Measurements from ENCODE around the gene LIPC. TPM values are rescaled to one million over a fixed set of nuclear protein-coding genes. Genes with fewer than 3 reads are reported as not detected.

LIPC gene
- total RNA-seq, 5 donors from 2014 or later (not counting 1 experiment from before 2014, with no cell fraction given) = 0.89 to 2.1 (median 1.5) TPM

DNA sequence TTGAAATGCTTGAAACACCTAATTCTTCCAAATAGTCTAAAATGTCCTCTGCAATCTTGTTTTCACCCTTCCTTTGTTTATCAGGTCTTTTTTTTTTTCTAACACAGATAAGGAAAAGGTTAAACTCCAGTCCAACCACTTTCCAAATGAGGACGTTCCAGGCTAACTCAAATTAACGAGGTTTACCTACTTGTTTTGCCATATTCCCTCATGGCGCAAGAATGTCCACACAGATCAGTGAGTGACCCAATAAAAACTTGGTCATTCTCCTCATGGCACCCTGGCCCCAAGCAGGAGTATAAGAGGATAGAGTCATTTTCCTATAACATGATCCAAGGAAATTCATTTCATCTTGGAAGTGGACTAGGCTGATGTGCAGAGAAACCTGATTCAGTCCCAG lies 6.6 kb upstream of the LIPC start:
- POLR2A ChIA-PET = interaction anchor here in 1 of 2 donors (0.6 kb wide), 1 partner anchor 1244 kb away, joined by 3 read pairs; no protein-coding TSS in a partner anchor
- no peaks in the 10 kb centered on the region for H3K36me3 Mint-ChIP-seq
- WGBS (ENCODE audit: insufficient coverage) = no CpG with 5 or more reads among the region's 3 CpGs

DNA sequence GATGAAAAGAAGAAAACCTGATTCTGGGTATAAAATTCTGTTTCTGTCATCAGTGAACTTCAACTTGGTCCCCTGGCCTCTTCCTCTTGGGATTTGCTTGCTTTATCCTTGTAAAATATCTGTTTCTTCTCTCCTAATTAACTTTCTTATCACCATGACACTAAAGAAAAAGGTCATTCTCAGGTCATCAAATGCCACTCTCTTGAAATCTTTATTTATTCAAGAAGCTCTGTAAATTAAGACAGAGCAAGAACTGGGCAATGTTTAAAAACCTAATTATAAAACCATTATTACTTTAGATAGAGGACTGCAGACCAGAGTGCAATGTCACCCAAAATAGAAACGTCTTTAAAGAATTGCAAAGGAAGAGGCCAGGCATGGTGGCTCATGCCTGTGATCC lies 6.0 kb upstream of the LIPC start:
- H3K4me3 ChIP-seq (ENCODE audit: control insufficient read depth in 1 of 2, extremely low read depth in 1 of 2, low read length in 1 of 2) = no peak overlapping the region
- no peaks in the 10 kb centered on the region for H3K36me3 ChIP-seq (ENCODE audit: control insufficient read depth in 2 of 2, extremely low read depth in 1 of 2, insufficient read depth in 1 of 2, low read length in 1 of 2)
- peaks cover 0 to 2% of the 10 kb centered on the region in 2 donors for H3K27me3 Mint-ChIP-seq
- no peak overlapping the region for H3K4me3 Mint-ChIP-seq
- no peaks in the 10 kb centered on the region for H3K9me3 Mint-ChIP-seq
- H3K27me3 ChIP-seq (replicated peaks in 1 of 2; ENCODE audit: control insufficient read depth in 2 of 2, extremely low read depth in 1 of 2, insufficient read depth in 2 of 2, low read length in 1 of 2) = no peaks in the 10 kb centered on the region
- no peak overlapping the region for H3K27ac Mint-ChIP-seq
- peaks cover 0 to 1% (median 0%) of the 10 kb centered on the region in 3 donors for H3K4me1 Mint-ChIP-seq
- H3K27ac ChIP-seq (ENCODE audit: low read length) = no peak overlapping the region
- H3K4me1 ChIP-seq (ENCODE audit: control insufficient read depth in 1 of 2, extremely low read depth in 1 of 2, insufficient read depth in 2 of 2, low read length in 2 of 2) = no peaks in the 10 kb centered on the region
- DNase-seq (no peak), ATAC-seq (replicated peaks in 1 of 4) (no peak)
- no peaks in the 10 kb centered on the region for H3K9me3 ChIP-seq
- H3K36me3 Mint-ChIP-seq = no peaks in the 10 kb centered on the region
- whole genome bisulfite sequencing (ENCODE audit: insufficient coverage) = no CpG with 5 or more reads among the region's 1 CpG
- ChIA-PET POLR2A (interaction anchor here in 1 of 2 donors (0.6 kb wide), 1 partner anchor 1243 kb away, joined by 3 read pairs; no protein-coding TSS in a partner anchor), CTCF (no interaction called here)

More for the DNA sequence above, 6.6 kb upstream of the LIPC start:
- Mint-ChIP-seq H3K27me3 (peaks cover 0 to under 1% of the 10 kb centered on the region in 2 donors), H3K9me3 (no peaks in the 10 kb centered on the region), H3K27ac (no peak overlapping the region), H3K4me1 (peaks cover 0 to 1% (median 0%) of the 10 kb centered on the region in 3 donors), H3K4me3 (no peak overlapping the region)
- Histone ChIP-seq H3K27ac (ENCODE audit: low read length) (no peak overlapping the region), H3K9me3 (no peaks in the 10 kb centered on the region), H3K4me1 (ENCODE audit: control insufficient read depth in 1 of 2, extremely low read depth in 1 of 2, insufficient read depth in 2 of 2, low read length in 2 of 2) (no peaks in the 10 kb centered on the region), H3K36me3 (ENCODE audit: control insufficient read depth in 2 of 2, extremely low read depth in 1 of 2, insufficient read depth in 1 of 2, low read length in 1 of 2) (no peaks in the 10 kb centered on the region), H3K4me3 (ENCODE audit: control insufficient read depth in 1 of 2, extremely low read depth in 1 of 2, low read length in 1 of 2) (no peak overlapping the region), H3K27me3 (replicated peaks in 1 of 2; ENCODE audit: control insufficient read depth in 2 of 2, extremely low read depth in 1 of 2, insufficient read depth in 2 of 2, low read length in 1 of 2) (no peaks in the 10 kb centered on the region)
- DNase-seq (no peak), ATAC-seq (replicated peaks in 1 of 4) (no peak)
- CTCF ChIA-PET = no interaction called here

- ChIA-PET CTCF (no interaction called here), POLR2A (no interaction called here)
- peaks cover 0 to 2% of the 10 kb centered on the region in 2 donors for H3K27me3 Mint-ChIP-seq
- no peaks in the 10 kb centered on the region for H3K36me3 ChIP-seq (ENCODE audit: control insufficient read depth in 2 of 2, extremely low read depth in 1 of 2, insufficient read depth in 1 of 2, low read length in 1 of 2)
- H3K27me3 ChIP-seq (replicated peaks in 1 of 2; ENCODE audit: control insufficient read depth in 2 of 2, extremely low read depth in 1 of 2, insufficient read depth in 2 of 2, low read length in 1 of 2) = no peaks in the 10 kb centered on the region
- ATAC-seq (replicated peaks in 1 of 4) (no peak), DNase-seq (no peak)
- no peak overlapping the region for H3K27ac ChIP-seq (ENCODE audit: low read length)
- no peak overlapping the region for H3K4me3 ChIP-seq (ENCODE audit: control insufficient read depth in 1 of 2, extremely low read depth in 1 of 2, low read length in 1 of 2)
- H3K9me3 ChIP-seq = no peaks in the 10 kb centered on the region
- no CpG with 5 or more reads among the region's 1 CpG for WGBS (ENCODE audit: insufficient coverage)
- H3K36me3 Mint-ChIP-seq = no peaks in the 10 kb centered on the region
- no peak overlapping the region for H3K27ac Mint-ChIP-seq
- H3K9me3 Mint-ChIP-seq = no peaks in the 10 kb centered on the region
- H3K4me3 Mint-ChIP-seq = no peak overlapping the region
- peaks cover 0 to 1% (median 0%) of the 10 kb centered on the region in 3 donors for H3K4me1 Mint-ChIP-seq
- H3K4me1 ChIP-seq (ENCODE audit: control insufficient read depth in 1 of 2, extremely low read depth in 1 of 2, insufficient read depth in 2 of 2, low read length in 2 of 2) = no peaks in the 10 kb centered on the region
Measured at GRCh38 chr15:58426501-58426900, 5.3 kb upstream of the LIPC start.

- DNase-seq = no peak
- CTCF ChIA-PET = no interaction called here
- H3K4me3 ChIP-seq (ENCODE audit: control insufficient read depth in 1 of 2, extremely low read depth in 1 of 2, low read length in 1 of 2) = no peak overlapping the region
- POLR2A ChIA-PET = no interaction called here
- no peak overlapping the region for H3K4me3 Mint-ChIP-seq
- no peak overlapping the region for H3K27ac Mint-ChIP-seq
- no peaks in the 10 kb centered on the region for H3K36me3 Mint-ChIP-seq
- H3K4me1 ChIP-seq (ENCODE audit: control insufficient read depth in 1 of 2, extremely low read depth in 1 of 2, insufficient read depth in 2 of 2, low read length in 2 of 2) = no peaks in the 10 kb centered on the region
- H3K9me3 Mint-ChIP-seq = no peaks in the 10 kb centered on the region
- H3K9me3 ChIP-seq = no peaks in the 10 kb centered on the region
- peaks cover 0 to 2% of the 10 kb centered on the region in 2 donors for H3K27me3 Mint-ChIP-seq
- H3K27me3 ChIP-seq (replicated peaks in 1 of 2; ENCODE audit: control insufficient read depth in 2 of 2, extremely low read depth in 1 of 2, insufficient read depth in 2 of 2, low read length in 1 of 2) = no peaks in the 10 kb centered on the region
- no peaks in the 10 kb centered on the region for H3K36me3 ChIP-seq (ENCODE audit: control insufficient read depth in 2 of 2, extremely low read depth in 1 of 2, insufficient read depth in 1 of 2, low read length in 1 of 2)
- no peak overlapping the region for H3K27ac ChIP-seq (ENCODE audit: low read length)
- no peaks in the 10 kb centered on the region for H3K4me1 Mint-ChIP-seq
- ATAC-seq (replicated peaks in 1 of 4) = no peak
Measured at GRCh38 chr15:58427987-58428386, 3.8 kb upstream of the LIPC start.

- ChIA-PET POLR2A (no interaction called here), CTCF (no interaction called here)
- no peak overlapping the region for H3K4me3 ChIP-seq (ENCODE audit: control insufficient read depth in 1 of 2, extremely low read depth in 1 of 2, low read length in 1 of 2)
- no peaks in the 10 kb centered on the region for H3K9me3 Mint-ChIP-seq
- no peaks in the 10 kb centered on the region for H3K36me3 Mint-ChIP-seq
- no peak overlapping the region for H3K4me3 Mint-ChIP-seq
- no peaks in the 10 kb centered on the region for H3K9me3 ChIP-seq
- no peak overlapping the region for H3K27ac Mint-ChIP-seq
- no peaks in the 10 kb centered on the region for H3K4me1 ChIP-seq (ENCODE audit: control insufficient read depth in 1 of 2, extremely low read depth in 1 of 2, insufficient read depth in 2 of 2, low read length in 2 of 2)
- no peak overlapping the region for H3K27ac ChIP-seq (ENCODE audit: low read length)
- peaks cover 0 to 2% of the 10 kb centered on the region in 2 donors for H3K27me3 Mint-ChIP-seq
- 86% methylated on average over 5 of the region's 5 CpGs for WGBS (ENCODE audit: insufficient coverage)
- no peaks in the 10 kb centered on the region for H3K27me3 ChIP-seq (replicated peaks in 1 of 2; ENCODE audit: control insufficient read depth in 2 of 2, extremely low read depth in 1 of 2, insufficient read depth in 2 of 2, low read length in 1 of 2)
- ATAC-seq (replicated peaks in 1 of 4) = no peak
- DNase-seq = no peak
- no peaks in the 10 kb centered on the region for H3K36me3 ChIP-seq (ENCODE audit: control insufficient read depth in 2 of 2, extremely low read depth in 1 of 2, insufficient read depth in 1 of 2, low read length in 1 of 2)
- no peaks in the 10 kb centered on the region for H3K4me1 Mint-ChIP-seq
Measured at GRCh38 chr15:58430224-58430787, 1.5 kb upstream of the LIPC start.

GRCh38 chr15:58432401-58432800 lies 610 bp downstream of the LIPC start:
- Mint-ChIP-seq H3K36me3 (no peaks in the 10 kb centered on the region), H3K27me3 (peaks cover 0 to 2% of the 10 kb centered on the region in 2 donors), H3K4me3 (no peak overlapping the region), H3K27ac (no peak overlapping the region), H3K4me1 (no peaks in the 10 kb centered on the region), H3K9me3 (no peaks in the 10 kb centered on the region)
- H3K4me1 ChIP-seq (ENCODE audit: control insufficient read depth in 1 of 2, extremely low read depth in 1 of 2, insufficient read depth in 2 of 2, low read length in 2 of 2) = no peaks in the 10 kb centered on the region
- H3K27ac ChIP-seq (ENCODE audit: low read length) = no peak overlapping the region
- no peaks in the 10 kb centered on the region for H3K27me3 ChIP-seq (replicated peaks in 1 of 2; ENCODE audit: control insufficient read depth in 2 of 2, extremely low read depth in 1 of 2, insufficient read depth in 2 of 2, low read length in 1 of 2)
- no peak for DNase-seq
- ChIA-PET POLR2A (no interaction called here), CTCF (no interaction called here)
- H3K36me3 ChIP-seq (ENCODE audit: control insufficient read depth in 2 of 2, extremely low read depth in 1 of 2, insufficient read depth in 1 of 2, low read length in 1 of 2) = no peaks in the 10 kb centered on the region
- WGBS (ENCODE audit: insufficient coverage) = 84% methylated on average over 7 of the region's 7 CpGs
- no peak for ATAC-seq (replicated peaks in 1 of 4)
- H3K9me3 ChIP-seq = no peaks in the 10 kb centered on the region
- H3K4me3 ChIP-seq (ENCODE audit: control insufficient read depth in 1 of 2, extremely low read depth in 1 of 2, low read length in 1 of 2) = no peak overlapping the region
